Measurements from ENCODE around the gene SLC26A6.

DNA sequence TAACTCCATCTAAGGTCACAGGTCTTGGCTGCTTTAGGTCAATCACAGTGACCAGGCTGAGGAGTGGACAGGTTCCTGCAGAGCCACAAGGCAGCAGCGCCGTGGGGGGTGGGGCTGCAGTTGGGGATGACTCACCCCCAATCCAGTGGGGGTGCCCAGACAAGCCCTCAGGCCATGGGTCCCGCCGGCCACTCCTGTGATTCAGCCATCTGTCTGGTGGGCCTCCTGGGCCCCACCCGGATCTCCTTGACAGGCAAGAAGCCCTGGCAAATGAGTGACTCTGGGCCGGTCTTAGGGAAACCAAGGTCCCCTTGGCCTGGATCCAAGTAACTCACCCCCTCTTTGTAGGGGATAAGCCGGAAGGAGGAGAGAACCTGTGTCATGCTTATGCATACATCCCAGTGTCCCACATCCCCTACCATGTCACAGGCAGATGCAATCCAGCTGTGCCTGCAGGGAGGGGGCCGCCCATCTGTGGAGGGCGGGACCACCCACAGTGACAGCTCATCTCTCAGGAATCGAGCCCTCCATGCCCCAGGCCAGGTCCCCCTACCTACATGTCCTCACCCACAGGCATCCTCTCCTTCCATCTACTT, 39.6 kb downstream of the SLC26A6 start:
- TF ChIP-seq POLR2A (IDR thresholded peaks at IDR 0.05) (no peak), EP300 (IDR thresholded peaks at IDR 0.05) (no peak)
- TF ChIP-seq, protein P1, sequence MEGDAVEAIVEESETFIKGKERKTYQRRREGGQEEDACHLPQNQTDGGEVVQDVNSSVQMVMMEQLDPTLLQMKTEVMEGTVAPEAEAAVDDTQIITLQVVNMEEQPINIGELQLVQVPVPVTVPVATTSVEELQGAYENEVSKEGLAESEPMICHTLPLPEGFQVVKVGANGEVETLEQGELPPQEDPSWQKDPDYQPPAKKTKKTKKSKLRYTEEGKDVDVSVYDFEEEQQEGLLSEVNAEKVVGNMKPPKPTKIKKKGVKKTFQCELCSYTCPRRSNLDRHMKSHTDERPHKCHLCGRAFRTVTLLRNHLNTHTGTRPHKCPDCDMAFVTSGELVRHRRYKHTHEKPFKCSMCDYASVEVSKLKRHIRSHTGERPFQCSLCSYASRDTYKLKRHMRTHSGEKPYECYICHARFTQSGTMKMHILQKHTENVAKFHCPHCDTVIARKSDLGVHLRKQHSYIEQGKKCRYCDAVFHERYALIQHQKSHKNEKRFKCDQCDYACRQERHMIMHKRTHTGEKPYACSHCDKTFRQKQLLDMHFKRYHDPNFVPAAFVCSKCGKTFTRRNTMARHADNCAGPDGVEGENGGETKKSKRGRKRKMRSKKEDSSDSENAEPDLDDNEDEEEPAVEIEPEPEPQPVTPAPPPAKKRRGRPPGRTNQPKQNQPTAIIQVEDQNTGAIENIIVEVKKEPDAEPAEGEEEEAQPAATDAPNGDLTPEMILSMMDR (IDR thresholded peaks at IDR 0.05), result no peak

Measured in tibial nerve (tissue), 4 donors.